ENCODE measurements around the gene PADI1. TPM values are rescaled to one million over a fixed set of nuclear protein-coding genes. Genes with fewer than 3 reads are reported as not detected.

The PADI1 gene
- polyA plus RNA-seq, 2 of the 4 experiments (the other 2 are of a cell fraction), result 1.4 to 2.0 TPM

GRCh38 chr1:17177651-17178050 is 27.3 kb upstream of the PADI1 start:
- H3K27ac ChIP-seq, result no peak overlapping the region
- no peak for TF ChIP-seq PHF8 (IDR thresholded peaks at IDR 0.05; ENCODE audit: borderline replicate concordance, low read depth)
- TF ChIP-seq ZC3H11A (IDR thresholded peaks at IDR 0.05), result no peak
- TF ChIP-seq BHLHE40 (IDR thresholded peaks at IDR 0.05; ENCODE audit: low read depth, low read length), result no peak
- no peak for TF ChIP-seq CEBPB (IDR thresholded peaks at IDR 0.05)
- TF ChIP-seq USF2 (IDR thresholded peaks at IDR 0.05), result no peak
- TF ChIP-seq CTCF (IDR thresholded peaks at IDR 0.05), result no peak
- TF ChIP-seq TFCP2L1 (CRISPR knock-in tag; IDR thresholded peaks at IDR 0.05), result no peak
- TF ChIP-seq EP300 (IDR thresholded peaks at IDR 0.05), result no peak
- TF ChIP-seq KDM1A (IDR thresholded peaks at IDR 0.05; ENCODE audit: low read depth), result no peak
- TF ChIP-seq HDAC2 (IDR thresholded peaks at IDR 0.05), result no peak
- TF ChIP-seq E2F6 (IDR thresholded peaks at IDR 0.05; ENCODE audit: borderline replicate concordance, low read depth), result no peak
- no peak for TF ChIP-seq CHD4 (IDR thresholded peaks at IDR 0.05; ENCODE audit: borderline replicate concordance)
- TF ChIP-seq HOXA7 (CRISPR knock-in tag; IDR thresholded peaks at IDR 0.05), result no peak
- TF ChIP-seq ZFP36 (IDR thresholded peaks at IDR 0.05; ENCODE audit: borderline replicate concordance, partially characterized antibody), result no peak
- TF ChIP-seq HOXB5 (CRISPR knock-in tag; IDR thresholded peaks at IDR 0.05), result no peak
- WGBS (ENCODE audit: missing lambda C conversion rate), result 7% methylated on average over 1 of the region's 1 CpG
- ChIA-PET POLR2A (no interaction called here), CTCF (interaction anchor here (1.8 kb wide), 1 partner anchor 60 kb away, joined by 4 read pairs; no protein-coding TSS in a partner anchor)
- no peak for ATAC-seq
- H3K4me3 ChIP-seq, result no peak overlapping the region
- FAIRE-seq, result no peak
- no peak overlapping the region for H3K4me2 ChIP-seq
- H3K9me3 ChIP-seq, result 0 out of 3 replicates have a peak, but pooled peaks cover 6% of the 10 kb centered on the region
- no peaks in the 10 kb centered on the region for H3K4me1 ChIP-seq
- DNase-seq (ENCODE audit: low read depth in 1 of 2, low spot score in 1 of 2), result no peak

GRCh38 chr1:17181781-17182464 is 23.0 kb upstream of the PADI1 start:
- Histone ChIP-seq H3K4me1 (peaks cover 11% of the 10 kb centered on the region; the same call in 2 of the 3 replicates), H3K9me3 (no peaks in the 10 kb centered on the region), H3K27ac (no peak overlapping the region), H3K4me2 (no peak overlapping the region), H3K4me3 (no peak overlapping the region)
- FAIRE-seq (no peak), ATAC-seq (no peak), DNase-seq (ENCODE audit: low read depth in 1 of 2, low spot score in 1 of 2) (no peak)
- 81% methylated on average over 6 of the region's 6 CpGs for WGBS (ENCODE audit: missing lambda C conversion rate)
- CTCF ChIA-PET, result no interaction called here
- POLR2A ChIA-PET, result no interaction called here
- no peak for TF ChIP-seq RARB (CRISPR knock-in tag; IDR thresholded peaks at IDR 0.05)
- TF ChIP-seq RFX5 (IDR thresholded peaks at IDR 0.05), result no peak
- TF ChIP-seq GATA3 (IDR thresholded peaks at IDR 0.05; ENCODE audit: borderline replicate concordance), result no peak
- TF ChIP-seq SMC3 (IDR thresholded peaks at IDR 0.05), result no peak
- TF ChIP-seq CTCF (IDR thresholded peaks at IDR 0.05), result no peak
- TF ChIP-seq ELK1 (IDR thresholded peaks at IDR 0.05; ENCODE audit: low read depth, low read length), result no peak
- TF ChIP-seq HDAC2 (IDR thresholded peaks at IDR 0.05), result no peak
- no peak for TF ChIP-seq CBX8 (IDR thresholded peaks at IDR 0.05)
- no peak for TF ChIP-seq RAD21 (conservative IDR thresholded peaks at IDR 0.05 in 1 of 2, IDR thresholded peaks at IDR 0.05 in 1 of 2)
- no peak for TF ChIP-seq SREBF2 (IDR thresholded peaks at IDR 0.05)
- no peak for TF ChIP-seq TFCP2L1 (CRISPR knock-in tag; IDR thresholded peaks at IDR 0.05)
- TF ChIP-seq ZSCAN20 (CRISPR knock-in tag; IDR thresholded peaks at IDR 0.05), result no peak
- no peak for TF ChIP-seq NPAS2 (CRISPR knock-in tag; IDR thresholded peaks at IDR 0.05; ENCODE audit: borderline replicate concordance)
- no peak for TF ChIP-seq PBX3 (IDR thresholded peaks at IDR 0.05)
- TF ChIP-seq ZNF302 (CRISPR knock-in tag; IDR thresholded peaks at IDR 0.05), result no peak
